ENCODE measurements around the gene NTMT1. TPM values are rescaled to one million over a fixed set of nuclear protein-coding genes. Genes with fewer than 3 reads are reported as not detected.

Gene NTMT1, protein sequence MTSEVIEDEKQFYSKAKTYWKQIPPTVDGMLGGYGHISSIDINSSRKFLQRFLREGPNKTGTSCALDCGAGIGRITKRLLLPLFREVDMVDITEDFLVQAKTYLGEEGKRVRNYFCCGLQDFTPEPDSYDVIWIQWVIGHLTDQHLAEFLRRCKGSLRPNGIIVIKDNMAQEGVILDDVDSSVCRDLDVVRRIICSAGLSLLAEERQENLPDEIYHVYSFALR
- 44.7 and 54.1 TPM in 2 replicates for total RNA-seq

DNA sequence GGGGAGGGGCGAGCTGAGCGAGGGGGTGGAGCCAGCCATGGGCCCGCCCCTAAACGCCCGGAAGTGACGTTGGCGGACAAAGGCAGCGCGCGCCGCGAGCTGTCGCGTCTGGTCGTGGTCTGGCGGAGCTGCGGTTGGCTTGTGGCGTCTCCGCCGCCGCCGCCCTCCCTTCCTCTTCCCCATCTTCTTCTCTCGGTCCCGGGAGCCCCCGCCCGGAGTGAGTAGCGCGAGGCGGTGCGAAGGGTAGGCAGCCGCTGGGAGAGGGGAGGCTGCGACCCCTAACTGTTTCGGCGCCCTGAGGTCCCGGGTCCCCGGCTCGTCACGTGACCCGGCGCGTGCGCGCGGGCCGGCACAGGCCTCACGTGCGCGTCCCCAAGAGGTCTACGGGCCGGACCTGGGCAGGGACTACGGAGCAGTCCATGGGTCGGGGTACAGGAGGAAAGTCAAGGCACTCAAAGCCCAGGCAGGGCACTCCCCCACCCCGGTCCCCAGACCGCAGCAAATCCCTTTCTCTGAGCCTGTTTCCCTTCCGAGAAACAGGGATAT, at the start of gene NTMT1:
Gene NTMT1 (plus strand): TSS at position 85 of the 546 bp plus-strand sequence. CDS start 6,541 bp downstream, outside the sequence.

DNA sequence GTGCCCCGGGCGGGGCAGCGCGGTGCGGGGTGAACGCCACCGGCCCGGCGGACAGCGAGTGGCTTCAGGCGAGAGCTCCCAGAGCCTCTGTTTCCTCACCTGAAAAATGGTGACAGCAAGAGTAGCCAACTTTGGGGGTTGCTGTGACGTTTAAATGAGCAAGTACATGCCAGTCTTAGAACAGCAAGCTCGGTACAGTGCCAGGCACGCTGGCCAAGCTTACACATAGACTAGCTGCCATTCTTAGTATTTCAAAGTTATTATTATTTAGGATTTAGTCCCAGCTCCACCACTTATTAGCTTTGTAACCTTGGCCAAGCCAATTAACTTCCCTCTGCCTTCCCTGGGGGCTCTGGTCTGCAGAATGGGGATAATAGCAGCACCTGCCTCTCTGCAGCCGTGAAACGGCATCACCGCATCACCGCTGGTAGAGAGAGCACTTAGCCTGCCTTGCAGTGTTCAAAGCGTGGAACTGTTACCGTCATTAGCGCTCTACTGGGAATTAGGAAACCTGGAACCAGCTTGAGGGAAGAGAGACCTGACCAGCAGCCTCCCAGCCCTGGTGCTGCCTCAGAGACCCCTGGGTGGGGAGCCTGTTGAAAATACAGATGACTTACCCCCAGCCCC, 5.2 kb upstream of the NTMT1 start, which contains the start of gene C9orf50:
Gene C9orf50 (minus strand): TSS at position 433 of the 627 bp plus-strand sequence. CDS start 527 bp downstream, outside the sequence.

DNA sequence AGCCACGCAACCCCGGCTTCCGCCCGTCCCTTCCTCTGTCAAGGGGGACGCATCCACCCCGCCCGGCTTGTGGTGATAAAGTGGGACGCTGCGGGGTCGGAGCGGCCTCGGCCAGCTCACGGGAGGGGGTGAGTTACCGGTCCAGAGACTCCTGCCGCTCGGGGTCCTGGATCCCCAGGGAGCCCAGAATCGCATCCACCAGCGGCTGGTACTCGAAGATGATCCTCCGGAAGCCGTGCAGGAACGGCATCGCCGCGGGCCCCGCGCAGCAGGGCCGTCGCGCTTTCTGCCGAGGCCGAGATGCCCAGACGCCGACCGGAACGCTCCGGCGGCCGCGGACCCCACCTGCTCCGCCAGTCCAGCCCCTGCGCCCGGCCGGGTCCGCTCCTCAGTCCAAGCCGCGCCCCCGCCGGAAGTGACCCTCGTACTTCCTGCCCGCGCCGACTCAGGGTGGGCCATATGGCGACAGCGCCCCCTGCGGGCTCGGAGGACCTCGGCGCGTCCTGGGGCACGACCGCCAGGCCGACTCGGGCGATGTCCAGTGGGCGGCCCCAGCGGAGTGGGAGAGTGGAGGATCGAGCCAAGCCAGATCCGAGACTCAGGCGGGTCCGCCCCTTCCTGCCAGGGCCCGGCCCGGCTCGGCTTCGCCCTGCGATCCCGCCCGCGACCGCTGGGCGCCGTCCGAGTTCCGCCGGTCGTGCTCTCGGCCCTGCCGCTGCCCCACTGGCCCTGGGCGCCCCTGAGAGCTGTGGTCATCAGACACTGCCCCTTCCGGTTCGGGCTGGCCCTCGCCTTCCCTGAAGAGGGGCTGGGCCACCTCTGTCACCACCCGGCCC, 16.0 kb downstream of the NTMT1 start, which contains the start of gene ASB6:
Gene ASB6 (minus strand): TSS at position 402 of the 836 bp plus-strand sequence. CDS start 152 bp downstream, at position 250.

GRCh38 chr9:129665389-129665775, 39.4 kb downstream of the NTMT1 start, which contains the start of gene PRRX2:
Gene PRRX2, plus strand, starts transcription at chr9:129665647. Its CDS starts 221 bp downstream, at chr9:129665868.

Other genes starting within 250 kb of the NTMT1 start
- gene C9orf50, start 5.1 kb upstream of the NTMT1 start, total RNA-seq: 0.47 TPM in 1 of 2 replicates, not detected in the other
- 24.0 and 25.1 TPM in 2 replicates for gene ASB6, start 16.0 kb downstream of the NTMT1 start, total RNA-seq
- gene PRRX2, start 39.5 kb downstream of the NTMT1 start, total RNA-seq: 0.20 and 0.40 TPM in 2 replicates
- gene PTGES, start 126.9 kb downstream of the NTMT1 start, total RNA-seq: 0.30 TPM in 1 of 2 replicates, not detected in the other
- gene TOR1B, start 177.0 kb downstream of the NTMT1 start, total RNA-seq: 23.9 and 24.0 TPM in 2 replicates
- gene TOR1A, start 198.0 kb downstream of the NTMT1 start, total RNA-seq: 62.6 and 68.3 TPM in 2 replicates
- 50.6 and 57.3 TPM in 2 replicates for gene C9orf78, start 209.1 kb downstream of the NTMT1 start, total RNA-seq
- 11.9 and 15.0 TPM in 2 replicates for gene USP20, start 209.3 kb downstream of the NTMT1 start, total RNA-seq

Measured in mammary microvascular endothelial cell (primary cell).